Activated T-helper 1 cell treated with anti-CD3 and anti-CD28 coated beads, Interleukin-2, amount 50 U/mL, for 16 hours (primary cell): ENCODE data around the gene TLNRD1.

Source experiments
- DNase-seq, 2 donors: peaks; one replicate each; pipeline ENCODE4 v3.0.0-alpha.2; 2020; ENCODE audit warnings: low read depth in 1 of 2, low spot score in 1 of 2

TLNRD1 gene

GRCh38 chr15:81025721-81026370 lies 25.1 kb downstream of the TLNRD1 start:
- DNase-seq, result no peak

DNA sequence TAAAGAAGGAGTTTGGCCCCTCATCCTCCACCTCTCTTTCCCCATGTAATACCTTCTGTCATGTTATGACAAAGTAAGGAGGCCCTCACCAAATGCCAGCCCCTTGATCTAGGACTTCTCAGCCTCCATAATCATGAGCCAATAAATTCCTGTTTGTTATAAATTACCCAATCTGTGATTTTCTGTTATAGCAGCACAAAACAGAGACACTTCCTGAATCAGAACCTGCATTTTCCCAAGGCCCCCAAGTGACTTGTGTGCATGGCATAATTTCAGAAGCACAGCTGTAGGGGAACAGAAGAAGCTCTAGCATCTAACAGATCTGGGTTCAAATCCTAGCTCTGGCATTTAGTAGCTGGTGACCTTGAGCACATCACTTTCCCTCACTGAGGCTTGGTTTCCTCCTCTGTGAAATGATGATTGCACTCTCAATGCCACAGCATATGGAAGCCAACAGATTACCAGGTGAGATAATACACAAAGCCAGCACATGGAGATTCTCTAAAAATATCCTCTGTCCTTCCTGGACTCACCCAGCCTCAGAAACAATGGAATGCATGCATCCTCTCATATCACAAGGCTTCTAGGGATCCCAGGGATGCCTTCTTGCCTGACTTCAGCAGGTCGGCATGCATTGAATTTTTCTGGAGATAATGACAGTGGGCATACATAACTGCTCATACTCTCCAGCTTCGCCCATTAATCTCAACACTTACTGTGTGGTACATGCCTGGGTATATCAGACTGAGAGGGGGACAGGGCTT lies 26.3 kb downstream of the TLNRD1 start:
- no peak for DNase-seq

GRCh38 chr15:81029414-81030300 lies 28.9 kb downstream of the TLNRD1 start:
- DNase-seq, result no peak

DNA sequence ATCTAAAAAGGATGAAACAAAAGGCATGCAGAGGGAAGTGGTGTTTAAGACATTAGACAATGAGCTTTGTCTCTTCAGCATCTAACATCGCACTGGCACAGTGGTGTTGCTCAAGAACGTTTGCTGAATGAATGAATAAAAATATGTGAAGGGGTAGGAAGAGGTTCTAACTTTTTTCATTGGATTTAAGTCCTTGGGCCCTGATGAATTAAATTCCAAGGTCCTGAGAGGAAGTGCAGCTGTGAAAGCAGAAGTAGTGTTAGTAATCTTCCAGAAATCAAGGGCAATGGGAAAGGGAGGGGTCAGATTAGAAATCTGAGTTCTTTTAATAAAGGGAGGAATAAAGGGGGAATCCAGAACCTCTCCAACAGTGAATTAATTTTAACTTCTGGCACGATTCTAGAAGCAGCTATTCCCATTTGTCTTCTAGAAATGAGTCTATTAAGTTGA lies 29.6 kb downstream of the TLNRD1 start:
- DNase-seq, result no peak

DNA sequence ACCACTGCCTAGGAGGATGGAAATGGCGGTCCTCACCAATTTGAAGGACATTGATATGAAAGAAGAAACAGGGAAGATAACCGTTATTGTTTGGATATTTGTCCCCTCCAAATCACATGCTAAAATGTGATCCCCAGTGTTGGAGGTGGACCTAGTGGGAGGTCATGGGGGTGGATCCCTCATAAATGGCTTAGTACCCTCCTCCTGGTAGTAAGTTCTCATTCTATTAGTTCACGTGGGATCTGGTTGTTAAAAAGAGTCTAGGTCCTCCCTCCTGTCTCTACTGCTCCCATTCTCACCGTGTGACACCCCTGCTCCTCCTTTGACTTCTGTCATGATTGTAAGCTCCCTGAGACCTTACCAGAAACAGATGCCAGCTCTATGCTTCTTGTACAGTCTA lies 30.5 kb downstream of the TLNRD1 start:
- DNase-seq, result no peak

DNA sequence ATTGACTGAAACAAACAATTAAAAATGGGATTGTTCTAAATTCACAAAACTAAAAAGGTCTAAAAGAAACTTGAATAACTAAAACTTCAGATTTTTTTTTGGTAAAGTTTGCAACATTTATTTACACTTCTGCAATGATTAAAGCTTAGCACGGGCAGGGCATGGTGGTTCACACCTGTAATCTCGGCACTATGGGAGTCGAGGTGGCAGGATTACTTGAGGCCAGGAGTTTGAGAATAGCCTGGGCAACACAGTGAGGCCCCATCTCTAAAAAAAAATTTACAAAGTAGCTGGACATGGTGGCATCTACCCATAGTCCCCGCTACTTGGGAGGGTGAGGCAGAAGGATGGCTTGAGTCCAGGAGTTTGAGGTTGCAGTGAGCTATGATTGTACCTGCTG lies 31.6 kb downstream of the TLNRD1 start:
- DNase-seq, result no peak

DNA sequence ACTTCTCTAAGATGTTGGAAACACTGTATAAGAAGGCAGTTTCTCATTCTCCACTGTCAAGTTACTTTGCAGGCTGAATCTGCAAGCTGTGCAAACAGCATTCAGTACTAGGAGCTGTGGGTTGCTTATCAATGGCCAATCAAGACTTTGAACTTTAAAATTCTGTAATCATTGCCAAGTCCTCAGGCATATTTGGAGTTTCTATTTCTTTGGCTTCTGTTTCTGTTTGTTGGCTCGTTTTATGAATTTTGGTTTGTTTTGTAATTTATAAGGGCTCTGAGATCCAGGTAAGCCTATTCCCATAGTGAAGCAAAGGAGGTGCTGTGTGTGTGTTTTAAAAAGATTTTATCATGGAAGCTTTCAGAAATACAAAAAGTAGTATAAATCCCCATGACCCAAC lies 32.1 kb downstream of the TLNRD1 start:
- no peak for DNase-seq

DNA sequence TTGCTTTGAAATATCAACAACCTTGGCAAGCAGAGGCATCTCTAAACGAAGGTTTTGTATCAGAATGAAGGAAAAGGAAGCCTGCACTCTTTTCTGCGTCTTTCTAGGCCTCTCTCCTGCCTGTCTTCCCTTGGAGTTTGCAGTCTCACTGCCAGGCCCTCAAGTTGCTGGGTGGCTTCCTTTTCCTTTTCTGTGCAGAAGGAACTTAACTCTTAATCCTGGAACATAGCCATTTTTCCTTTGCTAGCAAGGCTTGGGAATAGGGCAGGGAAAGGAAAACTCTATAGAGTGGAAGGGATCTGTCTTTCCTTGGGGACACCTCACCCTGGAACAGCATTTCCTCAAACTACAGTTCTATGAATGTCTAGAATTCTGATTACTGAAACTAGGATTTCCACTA lies 32.8 kb downstream of the TLNRD1 start:
- no peak for DNase-seq

- DNase-seq, result no peak
Observed at GRCh38 chr15:81037952-81038743, 37.4 kb downstream of the TLNRD1 start.

DNA sequence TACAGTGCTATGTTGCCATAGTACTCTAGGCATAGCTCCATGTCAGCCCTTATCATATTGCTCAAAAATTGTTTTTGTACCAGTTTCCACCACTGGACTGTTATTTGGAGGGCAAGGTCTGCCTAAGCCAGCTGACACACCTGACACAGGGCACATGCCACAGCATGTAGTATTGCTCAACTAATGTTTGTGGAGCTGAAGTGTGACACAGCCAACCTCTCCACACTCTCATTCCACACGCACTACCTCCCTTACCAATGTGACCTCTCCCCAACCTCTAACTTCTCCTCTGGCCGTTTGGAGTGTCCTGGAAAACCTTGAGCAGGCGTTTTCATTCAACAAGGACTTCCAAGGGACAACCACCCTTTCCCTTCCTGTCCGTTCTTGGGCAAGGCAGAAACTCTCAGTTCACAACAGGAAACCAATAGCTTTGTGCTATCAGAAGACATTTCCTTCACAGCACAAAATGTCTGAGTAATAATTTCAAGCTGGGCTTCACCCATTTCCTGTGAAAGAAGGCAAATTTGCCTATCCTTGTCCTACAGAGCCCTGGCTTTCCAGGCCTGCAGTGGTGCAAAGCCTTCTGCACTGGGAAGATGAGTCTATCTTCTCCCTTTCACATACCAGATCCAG lies 38.4 kb downstream of the TLNRD1 start:
- no peak for DNase-seq

- no peak for DNase-seq
Observed at GRCh38 chr15:81040757-81041156, 40.0 kb downstream of the TLNRD1 start.

GRCh38 chr15:81043281-81043934 lies 42.7 kb downstream of the TLNRD1 start:
- no peak for DNase-seq

DNA sequence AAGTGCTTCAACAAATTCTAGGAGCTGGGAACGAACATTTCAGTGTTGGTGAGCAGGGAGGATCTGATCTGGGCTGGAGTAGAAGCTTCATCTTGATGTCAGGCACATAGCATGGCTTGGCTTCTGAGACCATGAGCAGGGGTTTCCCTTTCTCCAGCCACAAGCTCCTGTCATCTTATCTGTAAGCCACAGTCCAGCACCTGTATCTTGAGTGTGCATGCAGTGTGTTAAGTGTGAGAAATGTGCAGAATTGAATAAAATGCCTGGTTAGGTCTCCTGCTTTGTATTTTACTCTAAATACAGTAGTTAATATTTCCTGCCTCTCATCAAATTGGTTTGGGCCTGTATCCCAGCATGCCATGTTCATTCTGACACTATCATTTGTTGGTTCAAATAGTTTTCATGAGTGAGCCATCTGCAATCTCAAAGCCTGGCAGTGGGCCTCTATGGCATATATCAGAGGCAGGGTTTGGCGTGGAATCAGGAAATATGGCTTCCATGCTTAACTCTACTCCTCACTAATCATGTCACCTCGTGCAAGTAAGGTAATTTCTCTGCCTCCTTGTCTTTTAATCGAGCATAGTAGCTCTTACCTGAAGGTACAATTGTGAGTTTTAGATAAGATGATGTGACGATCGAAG lies 43.3 kb downstream of the TLNRD1 start:
- no peak for DNase-seq

GRCh38 chr15:81046290-81046689 lies 45.6 kb downstream of the TLNRD1 start:
- no peak for DNase-seq

DNA sequence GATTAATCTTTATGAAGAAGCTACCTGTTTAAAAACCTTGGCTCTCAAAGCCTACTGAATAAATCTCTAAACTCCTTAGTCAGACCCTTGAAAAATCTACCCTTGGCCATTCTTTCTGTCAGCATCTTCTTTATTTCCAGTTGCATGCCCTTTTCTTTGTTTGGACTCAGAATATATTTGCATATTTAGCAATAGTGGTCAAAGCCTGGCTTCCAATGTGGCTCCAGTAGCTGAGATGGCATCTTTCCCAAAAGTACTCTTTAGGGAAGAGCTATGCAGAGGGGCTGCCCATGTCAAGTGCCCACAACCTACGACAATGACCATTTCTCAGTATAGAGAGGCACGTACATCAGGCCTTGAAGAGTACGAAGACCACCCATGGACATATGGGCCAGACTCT lies 47.2 kb downstream of the TLNRD1 start:
- no peak for DNase-seq

GRCh38 chr15:81049835-81050234 lies 49.1 kb downstream of the TLNRD1 start:
- no peak for DNase-seq

DNA sequence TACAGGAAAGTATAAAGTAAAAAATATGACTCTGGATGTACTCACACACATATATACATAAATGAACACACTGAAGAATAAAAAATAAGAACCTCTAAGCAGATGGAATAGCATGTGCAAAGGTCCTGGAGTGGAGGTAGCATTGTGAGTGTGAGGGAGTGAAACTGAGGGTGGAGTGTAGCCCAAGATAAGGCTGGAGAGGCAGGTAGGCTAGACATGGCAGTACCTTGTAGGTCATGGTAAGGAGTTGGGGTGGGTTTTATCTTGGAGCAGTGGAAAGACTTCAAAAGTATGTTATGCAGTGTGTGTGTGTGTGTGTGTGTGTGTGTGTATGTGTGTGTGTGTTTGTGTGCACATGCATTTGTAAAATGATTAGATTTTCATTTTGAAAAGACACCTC lies 49.5 kb downstream of the TLNRD1 start:
- DNase-seq, result no peak

GRCh38 chr15:81050805-81051204 lies 50.1 kb downstream of the TLNRD1 start:
- no peak for DNase-seq

GRCh38 chr15:81052046-81052445 lies 51.3 kb downstream of the TLNRD1 start:
- no peak for DNase-seq

DNA sequence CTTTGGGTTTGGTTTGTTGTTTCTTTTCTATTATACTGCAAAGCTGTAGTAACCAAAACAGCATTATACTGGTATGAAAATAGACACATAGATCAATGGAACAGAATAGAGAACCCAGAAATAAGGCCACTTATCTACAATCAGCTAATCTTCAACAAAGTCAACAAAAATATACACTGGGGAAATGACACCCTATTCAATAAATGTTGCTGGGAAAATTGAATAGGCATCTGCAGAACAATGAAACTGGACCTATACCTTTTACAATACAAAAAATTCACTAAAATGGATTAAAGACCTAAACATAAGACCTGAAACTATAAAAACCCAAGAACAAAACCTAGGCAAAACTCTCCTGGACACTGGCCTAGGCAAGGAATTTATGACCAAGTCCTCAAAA lies 52.9 kb downstream of the TLNRD1 start:
- no peak for DNase-seq
